Parathyroid adenoma (tissue), 2 donors: ENCODE data around the gene CDNF.

Source experiments
- H2AFZ ChIP-seq: fragments of 300-600 bp; sonication (generic); one replicate; pipeline ENCODE4 v1.7.0; 2017; ENCODE audit warnings: antibody characterized with exemption, mild to moderate bottlenecking
- H3K27ac ChIP-seq: fragments of 300-600 bp; sonication (generic); one replicate; pipeline ENCODE4 v1.7.0; 2017
- H3K27me3 ChIP-seq: fragments of 300-600 bp; sonication (generic); one replicate; pipeline ENCODE4 v1.7.0; 2017; ENCODE audit warnings: low read length; ENCODE audit not compliant: control insufficient read depth, insufficient read depth
- H3K36me3 ChIP-seq: fragments of 300-600 bp; sonication (generic); one replicate; pipeline ENCODE4 v1.7.0; 2017; ENCODE audit warnings: low read length; ENCODE audit not compliant: control insufficient read depth, insufficient read depth
- H3K4me1 ChIP-seq: fragments of 300-600 bp; sonication (generic); one replicate; pipeline ENCODE4 v1.7.0; 2017; ENCODE audit warnings: control low read depth
- H3K4me2 ChIP-seq: fragments of 300-600 bp; sonication (generic); one replicate; pipeline ENCODE4 v1.7.0; 2017; ENCODE audit warnings: low read length
- H3K4me3 ChIP-seq: fragments of 300-600 bp; sonication (generic); one replicate; pipeline ENCODE4 v1.7.0; 2017; ENCODE audit warnings: low read depth, low read length
- H3K79me2 ChIP-seq: fragments of 300-600 bp; sonication (generic); one replicate; pipeline ENCODE4 v1.7.0; 2017; ENCODE audit warnings: control low read depth
- H3K9ac ChIP-seq: fragments of 300-600 bp; sonication (generic); one replicate; pipeline ENCODE4 v1.7.0; 2017; ENCODE audit warnings: mild to moderate bottlenecking
- H3K9me3 ChIP-seq: fragments of 300-600 bp; sonication (generic); one replicate; pipeline ENCODE4 v1.7.0; 2017; ENCODE audit warnings: low read length; ENCODE audit not compliant: control insufficient read depth
- CTCF ChIP-seq: fragments of 300-600 bp; sonication (generic); IDR thresholded peaks from one replicate; pipeline ENCODE4 v1.7.0; 2017; ENCODE audit warnings: antibody characterized with exemption, mild to moderate bottlenecking
- donor health status: primary hyperparathyroidism.

Gene CDNF

GRCh38 chr10:14782691-14783363 is 55.0 kb downstream of the CDNF start:
- no peaks in the 10 kb centered on the region for H3K27me3 ChIP-seq
- H3K4me3 ChIP-seq = no peak overlapping the region
- no peak overlapping the region for H2AFZ ChIP-seq
- no peak overlapping the region for H3K27ac ChIP-seq
- H3K9ac ChIP-seq = no peak overlapping the region
- H3K4me1 ChIP-seq = peaks cover under 1% of the 10 kb centered on the region
- H3K9me3 ChIP-seq = no peaks in the 10 kb centered on the region
- TF ChIP-seq CTCF = no peak
- no peaks in the 10 kb centered on the region for H3K79me2 ChIP-seq
- no peak overlapping the region for H3K4me2 ChIP-seq
- H3K36me3 ChIP-seq = no peaks in the 10 kb centered on the region

DNA sequence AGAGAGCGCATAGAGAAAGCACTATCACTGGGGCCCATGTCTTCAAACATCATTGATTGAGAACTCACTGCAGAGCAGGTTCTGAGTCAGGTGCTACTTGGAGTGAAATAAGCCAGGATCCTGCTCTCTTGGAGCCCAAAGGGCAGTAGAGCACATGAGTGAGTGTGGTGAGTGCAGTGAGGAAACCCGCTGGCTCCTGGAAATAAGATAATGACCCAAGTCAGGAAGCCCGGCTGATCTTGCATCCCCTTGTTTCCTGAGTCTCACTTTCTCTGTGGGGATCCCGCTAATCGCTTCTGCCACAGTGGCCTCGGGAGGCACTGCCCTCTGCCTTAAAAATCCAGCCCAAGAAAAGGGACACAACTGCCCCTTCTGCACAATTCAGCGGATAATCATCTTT is 56.1 kb downstream of the CDNF start:
- H2AFZ ChIP-seq = no peak overlapping the region
- H3K27me3 ChIP-seq = no peaks in the 10 kb centered on the region
- H3K9me3 ChIP-seq = no peaks in the 10 kb centered on the region
- no peak for TF ChIP-seq CTCF
- H3K36me3 ChIP-seq = no peaks in the 10 kb centered on the region
- no peak overlapping the region for H3K4me3 ChIP-seq
- no peak overlapping the region for H3K9ac ChIP-seq
- H3K4me2 ChIP-seq = no peak overlapping the region
- H3K4me1 ChIP-seq = no peaks in the 10 kb centered on the region
- no peaks in the 10 kb centered on the region for H3K79me2 ChIP-seq
- H3K27ac ChIP-seq = no peak overlapping the region

DNA sequence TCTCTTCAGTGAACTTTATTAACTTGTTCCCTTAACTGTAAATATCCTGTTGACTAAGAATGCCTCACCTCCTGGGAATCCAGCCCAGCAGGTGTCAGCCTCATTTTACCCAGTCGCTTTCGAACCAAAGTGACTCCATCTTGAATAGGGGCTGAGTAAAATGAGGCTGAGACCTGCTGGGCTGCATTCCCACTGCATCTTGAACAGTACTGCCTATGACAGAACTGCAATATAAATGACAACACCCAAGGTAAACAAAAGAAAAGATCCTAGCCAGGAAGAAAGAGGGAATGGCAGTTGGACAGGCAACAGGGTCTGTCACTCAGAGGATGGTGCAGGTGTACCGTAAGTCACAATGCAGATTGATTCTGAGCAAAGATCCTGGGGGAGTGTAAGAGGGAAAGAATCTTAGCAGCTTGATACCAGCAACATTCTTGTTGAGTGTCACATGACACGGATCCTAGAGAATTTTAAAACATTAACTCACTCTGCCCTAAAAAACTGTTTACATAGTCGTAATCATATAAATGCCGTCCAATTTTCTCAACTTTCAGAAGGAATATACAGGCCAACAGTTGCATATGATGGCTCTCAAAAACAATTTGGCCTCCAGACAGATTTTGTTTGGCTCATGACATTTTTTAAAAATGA is 58.7 kb downstream of the CDNF start:
- Histone ChIP-seq H3K79me2 (no peaks in the 10 kb centered on the region), H3K9me3 (no peaks in the 10 kb centered on the region), H3K4me3 (no peak overlapping the region), H2AFZ (no peak overlapping the region), H3K4me1 (no peaks in the 10 kb centered on the region), H3K27me3 (no peaks in the 10 kb centered on the region), H3K27ac (no peak overlapping the region), H3K36me3 (no peaks in the 10 kb centered on the region), H3K4me2 (no peak overlapping the region), H3K9ac (no peak overlapping the region)
- no peak for TF ChIP-seq CTCF

GRCh38 chr10:14776546-14776945 is 61.3 kb downstream of the CDNF start:
- Histone ChIP-seq H3K4me3 (no peak overlapping the region), H3K4me2 (no peak overlapping the region), H3K79me2 (no peaks in the 10 kb centered on the region), H3K9ac (no peak overlapping the region), H2AFZ (no peak overlapping the region), H3K27me3 (no peaks in the 10 kb centered on the region), H3K9me3 (no peaks in the 10 kb centered on the region), H3K27ac (no peak overlapping the region), H3K4me1 (no peaks in the 10 kb centered on the region), H3K36me3 (no peaks in the 10 kb centered on the region)
- TF ChIP-seq CTCF = no peak

- no peaks in the 10 kb centered on the region for H3K27me3 ChIP-seq
Observed at GRCh38 chr10:14775656-14776055, 62.2 kb downstream of the CDNF start.

More at GRCh38 chr10:14775656-14776055, 62.2 kb downstream of the CDNF start:
- TF ChIP-seq CTCF = no peak
- no peak overlapping the region for H2AFZ ChIP-seq
- no peaks in the 10 kb centered on the region for H3K36me3 ChIP-seq
- no peak overlapping the region for H3K27ac ChIP-seq
- H3K79me2 ChIP-seq = no peaks in the 10 kb centered on the region
- no peaks in the 10 kb centered on the region for H3K9me3 ChIP-seq
- no peak overlapping the region for H3K4me2 ChIP-seq
- H3K4me3 ChIP-seq = no peak overlapping the region
- no peaks in the 10 kb centered on the region for H3K4me1 ChIP-seq
- no peak overlapping the region for H3K9ac ChIP-seq
